Measurements from ENCODE around the gene SLX1A.
A peak's percentile ranks its signal among the peaks of the same experiment; 100 is the strongest.

The SLX1A gene

DNA sequence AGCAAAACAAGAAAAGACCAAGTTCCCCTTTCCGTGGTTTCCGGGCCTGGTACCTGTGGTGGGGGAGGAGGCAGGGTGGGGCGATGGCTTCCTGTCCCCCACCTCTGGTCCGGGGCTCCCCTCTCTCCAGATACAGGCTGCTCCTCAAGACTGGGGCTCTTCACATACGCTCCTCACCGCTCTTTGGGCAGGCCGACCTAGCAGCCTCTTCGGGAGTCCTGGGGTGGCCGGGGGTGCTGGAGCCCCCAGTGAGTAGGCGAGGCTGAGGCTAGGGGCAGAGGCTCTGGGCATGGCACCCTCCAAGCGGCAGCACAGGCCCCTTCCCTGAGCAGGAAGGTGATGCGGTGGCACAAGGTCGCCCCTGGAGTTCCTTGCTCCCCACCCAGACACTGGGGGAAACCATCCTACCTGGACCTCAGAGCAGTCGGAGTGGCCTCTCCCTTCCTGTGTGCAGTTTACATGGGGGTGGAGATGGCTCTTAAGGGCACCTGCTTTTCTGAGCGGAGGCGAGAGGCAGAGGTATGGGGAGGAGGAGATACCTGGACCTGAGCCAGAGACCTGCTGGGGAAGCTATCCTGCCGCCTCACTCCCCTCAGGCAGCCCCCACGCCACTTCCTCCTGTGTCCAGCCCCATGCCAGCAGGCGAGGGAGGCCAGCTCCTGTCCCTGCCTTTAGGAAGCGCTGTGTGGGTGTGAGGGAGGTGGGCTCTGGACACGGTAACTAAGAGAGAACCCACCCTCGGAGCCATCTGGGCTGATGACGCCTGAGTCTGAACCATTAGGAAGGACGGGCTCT is 9.4 kb upstream of the SLX1A start:
- no peak for DNase-seq (ENCODE audit: low read depth, low spot score)
- ChIA-PET CTCF (no interaction called here), POLR2A (no interaction called here)
- TF ChIP-seq, protein P1, sequence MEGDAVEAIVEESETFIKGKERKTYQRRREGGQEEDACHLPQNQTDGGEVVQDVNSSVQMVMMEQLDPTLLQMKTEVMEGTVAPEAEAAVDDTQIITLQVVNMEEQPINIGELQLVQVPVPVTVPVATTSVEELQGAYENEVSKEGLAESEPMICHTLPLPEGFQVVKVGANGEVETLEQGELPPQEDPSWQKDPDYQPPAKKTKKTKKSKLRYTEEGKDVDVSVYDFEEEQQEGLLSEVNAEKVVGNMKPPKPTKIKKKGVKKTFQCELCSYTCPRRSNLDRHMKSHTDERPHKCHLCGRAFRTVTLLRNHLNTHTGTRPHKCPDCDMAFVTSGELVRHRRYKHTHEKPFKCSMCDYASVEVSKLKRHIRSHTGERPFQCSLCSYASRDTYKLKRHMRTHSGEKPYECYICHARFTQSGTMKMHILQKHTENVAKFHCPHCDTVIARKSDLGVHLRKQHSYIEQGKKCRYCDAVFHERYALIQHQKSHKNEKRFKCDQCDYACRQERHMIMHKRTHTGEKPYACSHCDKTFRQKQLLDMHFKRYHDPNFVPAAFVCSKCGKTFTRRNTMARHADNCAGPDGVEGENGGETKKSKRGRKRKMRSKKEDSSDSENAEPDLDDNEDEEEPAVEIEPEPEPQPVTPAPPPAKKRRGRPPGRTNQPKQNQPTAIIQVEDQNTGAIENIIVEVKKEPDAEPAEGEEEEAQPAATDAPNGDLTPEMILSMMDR (IDR thresholded peaks at IDR 0.05; ENCODE audit: insufficient read depth, low read length, missing control alignments): no peak
- peak overlapping the region; percentile 62 for H3K4me3 ChIP-seq (ENCODE audit: low read depth, low read length)

DNA sequence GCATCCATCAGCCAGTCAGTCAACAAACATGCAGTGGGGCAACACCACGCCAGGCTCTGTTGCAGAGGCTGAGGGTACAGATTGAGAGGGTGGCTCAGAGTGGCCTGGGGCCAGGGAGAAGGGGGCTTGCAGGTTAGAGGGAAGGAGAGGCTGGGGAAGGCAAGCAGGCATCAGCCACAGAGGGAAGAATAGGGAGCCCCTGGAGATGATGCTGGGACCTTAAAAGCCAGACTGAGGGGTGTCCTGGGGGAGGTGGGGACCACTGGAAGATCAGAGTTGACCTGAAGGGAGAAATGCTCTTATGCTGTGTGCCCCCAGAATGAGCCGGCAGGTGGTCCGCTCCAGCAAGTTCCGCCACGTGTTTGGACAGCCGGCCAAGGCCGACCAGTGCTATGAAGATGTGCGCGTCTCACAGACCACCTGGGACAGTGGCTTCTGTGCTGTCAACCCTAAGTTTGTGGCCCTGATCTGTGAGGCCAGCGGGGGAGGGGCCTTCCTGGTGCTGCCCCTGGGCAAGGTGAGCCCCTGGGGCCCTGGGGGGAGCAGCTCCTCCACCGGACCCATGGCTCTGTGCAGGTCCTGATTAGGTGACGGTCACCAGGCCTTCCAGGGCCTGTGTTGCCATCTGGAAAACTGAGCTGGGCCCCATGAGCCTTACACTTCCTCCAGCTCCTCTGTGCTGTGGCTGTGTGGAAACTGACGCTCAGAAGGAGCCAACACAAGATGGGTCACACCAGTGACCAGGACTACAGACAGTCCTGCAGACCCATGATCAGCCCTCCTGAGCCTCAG is 8.6 kb upstream of the SLX1A start:
- TF ChIP-seq, protein P1 (IDR thresholded peaks at IDR 0.05; ENCODE audit: insufficient read depth, low read length, missing control alignments): no peak
- DNase-seq (ENCODE audit: low read depth, low spot score): no peak
- ChIA-PET CTCF (interaction anchor here (0.8 to 1.3 kb wide), 2 partner anchors 94 to 225 kb away, joined by 3 read pairs; partner anchors contain the start of gene TBX6), POLR2A (no interaction called here)
- no peak overlapping the region for H3K4me3 ChIP-seq (ENCODE audit: low read depth, low read length)

DNA sequence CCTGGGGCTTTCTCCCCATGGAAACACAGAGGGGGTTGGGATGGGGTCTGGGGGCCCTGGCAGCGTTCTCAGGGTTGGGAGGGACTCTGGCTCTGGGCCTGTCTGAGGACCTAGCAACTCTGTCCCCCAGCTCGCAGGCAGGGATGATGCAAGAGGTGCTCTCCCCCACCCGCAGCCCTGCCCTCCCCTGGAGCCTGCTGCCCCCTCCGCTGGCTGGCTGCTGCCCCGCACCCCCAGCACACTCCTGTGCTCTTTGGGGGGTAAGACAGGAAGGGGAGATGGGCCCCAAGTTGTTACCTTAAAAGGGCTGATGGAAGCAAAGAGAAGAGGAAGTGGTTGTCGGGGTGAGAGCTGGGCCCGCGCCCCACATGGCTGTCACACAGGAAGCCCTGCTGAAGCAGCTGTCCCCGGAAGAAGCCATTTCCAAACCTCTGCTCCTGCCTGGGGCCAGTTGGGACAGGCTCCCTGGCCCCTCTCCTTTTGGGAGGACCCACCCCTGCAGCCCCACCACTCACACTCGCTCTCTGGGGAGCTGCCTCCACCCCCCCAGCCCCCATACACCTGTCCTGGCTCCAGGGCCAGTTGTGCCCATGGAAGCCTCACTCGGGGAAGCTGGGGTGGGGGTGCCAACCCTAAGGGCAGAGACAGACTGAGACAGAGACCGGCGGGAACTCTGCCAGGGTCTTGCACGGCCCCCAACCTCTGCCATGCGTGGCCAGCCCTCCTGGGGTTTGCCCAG is 7.8 kb upstream of the SLX1A start:
- ChIA-PET POLR2A (no interaction called here), CTCF (interaction anchor here (0.6 to 1.3 kb wide), 3 partner anchors 94 to 224 kb away, joined by 3 read pairs; partner anchors contain the start of gene TBX6)
- H3K4me3 ChIP-seq (ENCODE audit: low read depth, low read length): no peak overlapping the region
- no peak for DNase-seq (ENCODE audit: low read depth, low spot score)
- TF ChIP-seq, protein P1 (IDR thresholded peaks at IDR 0.05; ENCODE audit: insufficient read depth, low read length, missing control alignments): no peak

DNA sequence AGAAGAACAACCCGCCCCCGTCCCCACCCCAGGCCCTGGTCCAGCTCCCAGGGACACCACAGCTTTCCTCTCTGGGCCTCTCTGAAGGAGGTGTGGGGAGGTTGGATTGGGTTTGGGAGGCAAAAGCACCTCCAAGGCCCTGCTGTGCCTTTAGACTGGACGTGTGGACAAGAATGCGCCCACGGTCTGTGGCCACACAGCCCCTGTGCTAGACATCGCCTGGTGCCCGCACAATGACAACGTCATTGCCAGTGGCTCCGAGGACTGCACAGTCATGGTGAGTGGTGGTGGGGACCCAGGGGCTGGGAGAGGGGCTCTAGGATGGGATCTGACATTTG is 7.3 kb upstream of the SLX1A start:
- ChIA-PET POLR2A (no interaction called here), CTCF (interaction anchor here (0.6 to 1.3 kb wide), 3 partner anchors 83 to 178 kb away, joined by 3 read pairs; partner anchors contain the start of gene TBX6)
- TF ChIP-seq, protein P1 (IDR thresholded peaks at IDR 0.05; ENCODE audit: insufficient read depth, low read length, missing control alignments): no peak
- no peak overlapping the region for H3K4me3 ChIP-seq (ENCODE audit: low read depth, low read length)
- no peak for DNase-seq (ENCODE audit: low read depth, low spot score)

DNA sequence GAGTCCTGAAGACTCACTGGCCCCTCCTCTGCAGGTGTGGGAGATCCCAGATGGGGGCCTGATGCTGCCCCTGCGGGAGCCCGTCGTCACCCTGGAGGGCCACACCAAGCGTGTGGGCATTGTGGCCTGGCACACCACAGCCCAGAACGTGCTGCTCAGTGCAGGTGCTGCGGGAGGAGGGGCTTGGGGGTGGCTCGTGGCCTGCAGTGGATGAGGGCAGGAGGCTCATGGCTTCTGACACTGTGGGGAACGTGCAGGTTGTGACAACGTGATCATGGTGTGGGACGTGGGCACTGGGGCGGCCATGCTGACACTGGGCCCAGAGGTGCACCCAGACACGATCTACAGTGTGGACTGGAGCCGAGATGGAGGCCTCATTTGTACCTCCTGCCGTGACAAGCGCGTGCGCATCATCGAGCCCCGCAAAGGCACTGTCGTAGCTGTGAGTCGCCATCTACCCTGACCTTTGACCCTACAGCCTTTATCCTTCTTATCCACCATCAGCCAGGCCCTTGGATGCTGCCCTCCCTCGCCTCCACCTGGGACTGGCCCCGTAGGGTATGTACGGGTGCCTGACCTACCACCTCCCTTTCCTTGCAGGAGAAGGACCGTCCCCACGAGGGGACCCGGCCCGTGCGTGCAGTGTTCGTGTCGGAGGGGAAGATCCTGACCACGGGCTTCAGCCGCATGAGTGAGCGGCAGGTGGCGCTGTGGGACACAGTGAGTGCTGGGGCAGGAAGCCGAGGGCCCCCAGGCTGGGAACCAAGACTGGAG is 6.7 kb upstream of the SLX1A start:
- POLR2A ChIA-PET: no interaction called here
- CTCF ChIA-PET: interaction anchor here (0.9 to 1.4 kb wide), 3 partner anchors 8 to 222 kb away, joined by 3 to 4 read pairs (median 3); no protein-coding TSS in a partner anchor
- TF ChIP-seq, protein P1 (IDR thresholded peaks at IDR 0.05; ENCODE audit: insufficient read depth, low read length, missing control alignments): peak; percentile 71
- H3K4me3 ChIP-seq (ENCODE audit: low read depth, low read length): no peak overlapping the region
- DNase-seq (ENCODE audit: low read depth, low spot score): no peak
